GM12801 (cell line): Measurements from ENCODE around the gene KHDC4.

Source experiments
- TF ChIP-seq, protein P1 (sequence below): IDR thresholded peaks from one replicate; pipeline ENCODE4 v1.5.1; 2011; ENCODE audit warnings: control low read depth; ENCODE audit not compliant: insufficient read length; ENCODE audit errors: extremely low read depth

KHDC4 gene

DNA sequence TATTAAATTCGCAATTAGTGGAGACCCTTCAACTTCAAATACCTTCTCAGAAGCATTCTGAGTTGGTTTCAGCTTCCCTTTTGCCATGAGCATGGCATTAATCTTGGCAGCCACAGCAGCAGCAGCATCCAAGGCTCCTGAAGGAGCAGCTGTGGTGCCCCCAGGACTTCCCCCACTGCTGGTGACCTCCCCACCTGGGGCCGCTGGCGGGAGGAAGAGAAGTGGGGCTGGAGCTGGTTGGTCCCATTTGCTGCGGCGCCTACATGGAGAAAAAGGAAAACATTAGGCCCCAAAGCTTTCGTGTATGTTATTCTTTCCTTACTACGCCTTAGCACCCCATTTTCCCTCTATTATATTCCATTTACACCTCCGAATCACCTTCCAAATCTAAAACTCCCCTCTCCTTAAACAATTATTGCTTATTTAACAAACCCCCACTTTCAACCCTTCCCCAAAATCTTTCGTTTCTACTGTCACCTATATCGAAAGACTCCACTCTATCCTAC, 569 bp downstream of the KHDC4 start:
- TF ChIP-seq, protein P1, sequence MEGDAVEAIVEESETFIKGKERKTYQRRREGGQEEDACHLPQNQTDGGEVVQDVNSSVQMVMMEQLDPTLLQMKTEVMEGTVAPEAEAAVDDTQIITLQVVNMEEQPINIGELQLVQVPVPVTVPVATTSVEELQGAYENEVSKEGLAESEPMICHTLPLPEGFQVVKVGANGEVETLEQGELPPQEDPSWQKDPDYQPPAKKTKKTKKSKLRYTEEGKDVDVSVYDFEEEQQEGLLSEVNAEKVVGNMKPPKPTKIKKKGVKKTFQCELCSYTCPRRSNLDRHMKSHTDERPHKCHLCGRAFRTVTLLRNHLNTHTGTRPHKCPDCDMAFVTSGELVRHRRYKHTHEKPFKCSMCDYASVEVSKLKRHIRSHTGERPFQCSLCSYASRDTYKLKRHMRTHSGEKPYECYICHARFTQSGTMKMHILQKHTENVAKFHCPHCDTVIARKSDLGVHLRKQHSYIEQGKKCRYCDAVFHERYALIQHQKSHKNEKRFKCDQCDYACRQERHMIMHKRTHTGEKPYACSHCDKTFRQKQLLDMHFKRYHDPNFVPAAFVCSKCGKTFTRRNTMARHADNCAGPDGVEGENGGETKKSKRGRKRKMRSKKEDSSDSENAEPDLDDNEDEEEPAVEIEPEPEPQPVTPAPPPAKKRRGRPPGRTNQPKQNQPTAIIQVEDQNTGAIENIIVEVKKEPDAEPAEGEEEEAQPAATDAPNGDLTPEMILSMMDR: no peak

DNA sequence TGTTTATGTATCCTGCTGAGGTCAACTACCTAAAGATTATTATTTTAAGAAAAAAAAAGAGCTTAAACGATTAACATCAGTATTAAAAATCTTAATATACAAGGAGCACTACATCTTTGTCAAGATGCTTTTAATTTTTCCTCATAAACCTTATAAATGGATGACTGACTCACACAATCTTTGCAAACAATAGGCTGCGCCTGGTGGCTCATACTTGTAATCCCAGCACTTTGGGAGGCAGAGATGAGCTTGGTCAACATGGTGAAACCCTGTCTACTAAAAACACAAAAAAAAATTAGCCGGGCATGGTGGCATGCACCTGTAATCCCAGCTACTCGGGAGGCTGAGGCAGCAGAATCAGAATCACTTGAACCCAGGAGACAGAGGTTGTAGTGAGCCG, 1.7 kb downstream of the KHDC4 start:
- TF ChIP-seq, protein P1: no peak

DNA sequence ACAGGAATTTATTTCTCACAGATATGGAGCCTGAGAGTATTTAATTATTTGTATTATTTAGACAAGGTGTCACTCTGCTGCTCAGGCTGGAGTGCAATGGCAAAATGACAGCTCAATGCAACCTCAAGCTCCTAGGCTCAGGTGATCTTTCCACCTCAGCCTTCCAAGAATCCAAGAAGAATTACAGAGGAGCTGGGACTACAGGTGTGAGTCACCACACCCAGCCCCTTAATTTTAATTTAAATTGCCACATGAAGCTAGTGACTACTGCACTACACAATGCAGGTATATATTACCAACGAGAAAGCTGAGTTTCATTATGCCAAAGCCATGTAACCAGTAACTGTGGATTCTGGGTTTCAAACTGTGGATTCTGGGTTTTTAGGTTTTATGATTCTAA, 2.1 kb downstream of the KHDC4 start:
- TF ChIP-seq, protein P1: no peak

DNA sequence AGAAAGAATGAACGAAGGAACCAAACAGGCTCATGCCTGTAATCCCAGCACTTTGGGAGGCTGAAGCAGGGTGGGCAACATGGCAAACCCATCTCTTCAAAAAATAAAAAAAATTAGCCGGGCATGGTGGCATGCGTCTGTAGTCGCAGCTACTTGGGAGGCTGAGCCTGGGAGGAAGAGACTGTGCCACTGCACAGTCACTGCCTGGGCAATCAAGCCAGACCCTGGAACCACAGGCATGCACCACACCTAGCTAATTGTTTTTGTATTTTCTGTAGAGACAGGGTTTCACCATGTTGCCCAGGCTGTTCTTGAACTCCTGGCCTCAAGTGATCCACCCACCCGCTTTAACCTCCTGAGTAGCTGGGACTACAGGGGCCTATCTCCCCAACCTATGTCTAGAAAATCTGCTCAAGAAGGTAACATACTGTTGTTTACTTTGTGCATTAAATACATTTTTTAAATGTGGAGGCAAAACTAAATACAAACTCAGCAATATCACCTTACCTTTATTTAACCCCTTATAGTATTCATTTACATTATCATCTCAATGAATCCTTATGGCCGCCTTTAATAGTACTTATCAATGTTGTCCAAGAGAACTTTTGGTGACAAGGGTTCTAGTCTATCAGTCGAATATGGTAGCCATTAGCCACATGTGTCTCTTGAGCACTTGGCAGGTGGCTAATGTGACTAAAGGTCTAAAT, 2.7 kb downstream of the KHDC4 start:
- TF ChIP-seq, protein P1: no peak

DNA sequence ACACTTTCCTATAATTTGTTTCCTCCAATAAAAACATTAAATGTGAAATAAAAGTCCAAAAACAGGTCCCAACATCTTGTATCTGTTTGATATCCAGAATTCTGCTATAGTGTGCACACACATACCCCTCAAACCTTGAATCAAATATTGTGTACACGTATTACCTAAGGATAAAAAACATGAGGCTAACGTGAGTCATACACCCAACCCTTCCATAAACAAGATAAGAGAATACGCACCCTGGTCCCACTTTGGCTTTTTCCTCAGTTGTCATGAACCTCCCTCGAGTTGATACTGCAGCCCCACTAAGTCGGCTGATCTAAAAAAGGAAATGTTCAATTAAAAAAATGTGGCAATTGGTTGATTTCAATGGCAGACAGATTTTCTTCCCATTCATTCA, 5.2 kb downstream of the KHDC4 start:
- TF ChIP-seq, protein P1: no peak

DNA sequence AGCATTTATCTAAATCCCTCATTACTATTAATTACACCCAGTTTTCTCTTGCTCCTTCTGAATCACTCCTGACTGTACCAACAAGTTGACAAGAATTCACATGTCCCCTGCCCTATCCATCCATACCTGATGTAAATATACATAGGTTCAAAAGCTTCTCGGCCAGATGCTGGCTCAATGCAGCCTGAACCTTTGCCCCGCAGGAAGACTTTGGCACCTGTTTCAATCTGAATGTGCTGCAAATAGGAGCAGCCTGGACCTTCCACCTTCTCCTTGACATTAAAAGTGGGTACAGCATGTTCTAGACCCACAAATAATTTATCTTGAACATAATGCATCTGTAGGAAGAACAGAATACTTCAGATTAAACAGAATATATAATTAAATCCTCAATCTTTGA, 8.7 kb downstream of the KHDC4 start:
- TF ChIP-seq, protein P1: no peak

DNA sequence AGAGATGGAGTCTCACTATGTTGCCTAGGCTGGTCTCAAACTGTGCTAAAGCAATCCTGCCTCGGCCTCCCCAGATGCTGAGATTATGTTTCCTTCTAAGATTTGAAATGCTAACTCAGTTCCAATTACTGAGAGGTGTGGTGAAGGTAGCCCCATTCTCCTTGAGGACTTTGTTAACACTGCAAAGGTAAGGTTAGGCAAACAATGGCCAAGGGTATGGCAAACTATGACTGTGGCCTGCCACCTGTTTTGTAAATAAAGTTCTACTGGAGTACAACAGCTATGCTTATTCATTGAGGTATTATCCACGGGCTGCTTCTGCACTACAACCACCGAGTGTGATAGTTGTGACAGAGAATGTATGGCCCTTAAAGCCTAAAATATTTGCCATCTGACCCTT, 13.5 kb downstream of the KHDC4 start:
- TF ChIP-seq, protein P1: no peak
